K562 (cell line): ENCODE measurements around the gene COQ8B. TPM values are rescaled to one million over a fixed set of nuclear protein-coding genes. Genes with fewer than 3 reads are reported as not detected.
A peak's percentile ranks its signal among the peaks of the same experiment; 100 is the strongest.

Experiments
- CBX5 ChIP-seq: IDR thresholded peaks from 2 replicates; pipeline ENCODE4 v1.6.1; 2014; ENCODE audit warnings: low read depth, borderline replicate concordance
- NFXL1 ChIP-seq: fragments of 450-650 bp; formaldehyde crosslinking; IDR thresholded peaks from 2 replicates; pipeline ENCODE4 v1.4.0; 2021; ENCODE audit warnings: mild to moderate bottlenecking
- NR2C1 ChIP-seq, 2 experiments: fragments of 450-650 bp; IDR thresholded peaks; 2 replicates each; pipeline ENCODE4 v1.6.1; 2017; ENCODE audit warnings: mild to moderate bottlenecking in 2 of 2, antibody characterized with exemption in 1 of 2, inconsistent platforms in 1 of 2, missing compliant biosample characterization in 1 of 2, missing genetic modification characterization in 1 of 2
- NUFIP1 ChIP-seq: fragments of 450-650 bp; IDR thresholded peaks from 2 replicates; pipeline ENCODE4 v1.6.1; 2018; ENCODE audit not compliant: partially characterized antibody
- POLR3G ChIP-seq: IDR thresholded peaks from 2 replicates; pipeline ENCODE4 v1.6.1; 2011; ENCODE audit not compliant: insufficient read length, insufficient replicate concordance; ENCODE audit errors: extremely low read depth
- RAD51 ChIP-seq: fragments of 450-650 bp; IDR thresholded peaks from 2 replicates; pipeline ENCODE4 v1.7.1; 2016; ENCODE audit warnings: low read depth, mild to moderate bottlenecking, borderline replicate concordance
- SMC3 ChIP-seq: conservative IDR thresholded peaks from 2 replicates; pipeline ENCODE4 v1.6.1; 2011; ENCODE audit warnings: low read depth, low read length, improper control_type of control experiment; ENCODE audit not compliant: insufficient read depth
- TBP ChIP-seq: optimal IDR thresholded peaks from 2 replicates; pipeline ENCODE3; 2011; ENCODE audit warnings: low read depth, low read length, improper control_type of control experiment
- ZKSCAN1 ChIP-seq: fragments of 150-350 bp; IDR thresholded peaks from 2 replicates; pipeline ENCODE4 v1.6.1; 2016; ENCODE audit warnings: low read depth, low read length
- ZNF174 ChIP-seq: fragments of 250-450 bp; sonication (Bioruptor Pico); IDR thresholded peaks from 2 replicates; pipeline ENCODE4 v1.4.0; 2020; ENCODE audit warnings: mild to moderate bottlenecking
- ZNF239 ChIP-seq: fragments of 250-450 bp; sonication (Bioruptor Pico); IDR thresholded peaks from 2 replicates; pipeline ENCODE4 v1.4.0; 2020; ENCODE audit warnings: mild to moderate bottlenecking
- ZNF780A ChIP-seq: fragments of 250-450 bp; sonication (Bioruptor Pico); IDR thresholded peaks from 2 replicates; pipeline ENCODE4 v1.5.0; 2021; ENCODE audit warnings: mild to moderate bottlenecking
- ZNF79 ChIP-seq: fragments of 250-450 bp; sonication (Bioruptor Pico); IDR thresholded peaks from 2 replicates; pipeline ENCODE4 v1.4.0; 2020; ENCODE audit warnings: low read depth, mild to moderate bottlenecking, moderate library complexity
- polyA plus RNA-seq, 8 experiments: library from polyadenylated mRNA; depleted of rRNA in 4 of 8; stranded (reverse) in 5 of 8; unstranded in 3 of 8; fragments of >200 nt; fragmentation: Nextera tagmentation in 2 of 8; fragmentation: Illumina TruSeq in 1 of 8; extraction: Ambion mirVana in 2 of 8; extraction: Trizol in 1 of 8; gene quantifications; 2 replicates each; pipeline versions ENCODE4 v1.2.1 to v1.2.3, GENCODE V29; 2011 to 2014; ENCODE audit warnings: inconsistent platforms in 1 of 8, missing spikeins in 1 of 8
- total RNA-seq, 7 experiments: library from RNA; depleted of rRNA in 6 of 7; stranded (reverse); fragments of >200 nt in 6 of 7; fragmentation: Illumina TruSeq in 2 of 7; extraction: Trizol in 2 of 7; gene quantifications; 2 replicates each; pipeline versions ENCODE4 v1.2.1 to v1.2.3, GENCODE V29; 2011 to 2021; ENCODE audit warnings: low replicate concordance in 1 of 7
- TF ChIP-seq, protein P1 (sequence below): fragments of 250-450 bp; sonication (Bioruptor Pico); IDR thresholded peaks from 2 replicates; pipeline ENCODE4 v1.5.0; 2021; ENCODE audit warnings: mild to moderate bottlenecking, moderate library complexity
- TF ChIP-seq, protein P2 (sequence below): fragments of 450-650 bp; formaldehyde crosslinking; IDR thresholded peaks from 2 replicates; pipeline ENCODE4 v1.4.0; 2020; ENCODE audit warnings: mild to moderate bottlenecking, moderate library complexity
- TF ChIP-seq, protein P3 (sequence below): fragments of 450-650 bp; IDR thresholded peaks from 2 replicates; pipeline ENCODE4 v1.6.1; 2018; ENCODE audit warnings: mild to moderate bottlenecking, low read depth; ENCODE audit not compliant: partially characterized antibody
- TF ChIP-seq, protein P4 (sequence below): fragments of 200-800 bp; sonication (Bioruptor generic); IDR thresholded peaks from 2 replicates; pipeline ENCODE4 v1.6.1; 2017; ENCODE audit warnings: missing genetic modification characterization, missing compliant biosample characterization
- TF ChIP-seq, protein P5 (sequence below): IDR thresholded peaks from 2 replicates; pipeline ENCODE4 v1.6.1; 2014; ENCODE audit warnings: antibody characterized with exemption

COQ8B gene
- total and polyA plus RNA-seq, 9 of the 15 experiments (the other 6 are each of a cell fraction or from before 2014, with no cell fraction given): 0.41 to 32.3 (median 12.9) TPM

DNA sequence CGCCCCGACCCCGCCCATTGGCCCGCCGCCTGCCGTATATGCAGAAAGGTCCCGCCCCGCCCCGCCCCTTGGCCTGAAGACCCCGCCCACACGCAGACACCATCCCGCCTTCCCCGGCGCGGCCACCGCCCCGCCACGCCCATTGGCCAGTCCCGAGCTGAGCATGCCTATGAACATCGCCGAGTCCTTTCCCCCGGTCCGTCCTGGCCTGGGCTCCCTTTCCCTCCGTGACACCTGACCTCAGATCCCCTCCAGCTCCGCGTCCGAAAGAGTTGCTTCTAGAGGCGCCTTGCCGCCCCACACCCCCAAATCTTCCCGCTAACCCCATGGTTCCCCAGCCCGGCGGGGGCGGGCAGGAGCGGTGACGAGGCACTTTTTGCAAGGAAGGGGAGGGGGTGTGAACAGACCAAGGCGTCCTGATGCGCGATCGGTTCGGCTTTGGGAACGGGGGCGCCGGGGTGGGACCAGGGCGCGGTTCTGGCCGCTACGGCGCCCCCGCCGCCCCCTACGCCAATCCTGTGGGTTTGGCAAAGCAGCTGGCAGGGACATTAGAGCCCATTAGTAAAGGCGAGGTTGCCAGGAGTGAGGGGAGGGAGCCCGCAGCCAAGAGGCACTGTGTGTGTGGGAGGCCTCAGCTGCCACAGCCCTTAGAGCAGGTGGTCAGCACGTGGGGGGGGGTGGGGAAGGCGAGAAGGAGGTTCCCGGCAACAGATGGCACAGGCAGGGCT lies 25.8 kb downstream of the COQ8B start (continued):
- TF ChIP-seq, protein P1, sequence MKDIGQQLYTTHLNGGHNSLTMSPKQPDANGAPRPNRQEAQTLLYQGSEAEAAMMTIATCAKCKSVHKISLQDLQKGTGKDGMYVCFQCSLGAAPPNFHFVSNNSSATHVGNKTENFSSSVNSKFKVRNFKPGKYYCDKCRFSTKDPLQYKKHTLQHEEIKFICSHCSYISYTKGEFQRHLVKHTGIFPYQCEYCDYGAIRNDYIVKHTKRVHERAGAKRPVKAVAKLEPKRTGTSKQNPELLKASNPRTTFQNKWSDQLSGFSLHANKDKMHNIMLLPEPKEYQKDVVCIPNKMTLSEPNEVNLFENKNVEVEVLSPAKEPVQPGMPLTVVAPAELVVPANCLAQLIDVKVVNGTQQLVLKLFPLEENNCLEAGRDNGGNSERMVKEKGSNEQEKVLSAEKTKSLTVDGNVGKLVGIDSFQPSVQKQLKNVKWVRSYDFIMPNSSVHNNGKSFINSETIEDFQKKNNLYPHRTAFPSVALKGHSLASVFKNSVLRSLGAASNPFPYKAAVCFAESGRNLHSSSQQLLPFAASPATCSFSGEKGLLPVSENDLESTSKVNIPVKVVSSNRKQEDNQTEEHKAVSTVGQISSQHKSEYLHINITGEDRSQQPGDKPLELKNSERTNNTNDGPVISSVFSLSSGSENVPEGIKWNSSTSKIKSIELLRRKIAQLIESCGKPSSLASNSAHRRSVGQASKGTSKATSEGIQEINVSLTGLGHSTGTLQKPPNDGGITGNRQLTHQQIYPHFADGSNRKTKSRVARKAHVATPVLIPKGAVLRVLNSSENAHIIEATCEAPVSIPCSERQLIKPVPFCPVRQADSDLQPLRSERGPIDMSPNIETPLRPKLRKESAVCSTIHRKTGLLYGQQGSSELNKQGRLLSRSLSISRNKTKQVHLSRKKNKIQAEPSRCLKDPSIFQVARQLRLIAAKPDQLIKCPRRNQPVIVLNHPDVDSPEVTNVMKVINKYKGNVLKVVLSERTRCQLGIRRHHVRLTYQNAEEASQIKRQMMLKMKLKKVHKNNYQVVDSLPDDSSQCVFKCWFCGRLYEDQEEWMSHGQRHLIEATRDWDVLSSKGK: no peak
- TF ChIP-seq POLR3G: no peak
- no peak for TF ChIP-seq ZNF780A (CRISPR knock-in tag)
- peak; percentile 54 for TF ChIP-seq NR2C1 (IDR thresholded peaks at IDR 0.05)
- TF ChIP-seq NR2C1 (tag; IDR thresholded peaks at IDR 0.05): peak; percentile 24; the same call in 1 of the 2 replicates
- no peak for TF ChIP-seq ZKSCAN1
- TF ChIP-seq, protein P2, sequence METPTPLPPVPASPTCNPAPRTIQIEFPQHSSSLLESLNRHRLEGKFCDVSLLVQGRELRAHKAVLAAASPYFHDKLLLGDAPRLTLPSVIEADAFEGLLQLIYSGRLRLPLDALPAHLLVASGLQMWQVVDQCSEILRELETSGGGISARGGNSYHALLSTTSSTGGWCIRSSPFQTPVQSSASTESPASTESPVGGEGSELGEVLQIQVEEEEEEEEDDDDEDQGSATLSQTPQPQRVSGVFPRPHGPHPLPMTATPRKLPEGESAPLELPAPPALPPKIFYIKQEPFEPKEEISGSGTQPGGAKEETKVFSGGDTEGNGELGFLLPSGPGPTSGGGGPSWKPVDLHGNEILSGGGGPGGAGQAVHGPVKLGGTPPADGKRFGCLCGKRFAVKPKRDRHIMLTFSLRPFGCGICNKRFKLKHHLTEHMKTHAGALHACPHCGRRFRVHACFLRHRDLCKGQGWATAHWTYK (CRISPR knock-in tag): no peak; the same call in 1 of the 2 replicates
- TF ChIP-seq NFXL1: no peak
- no peak; the same call in 1 of the 2 replicates for TF ChIP-seq RAD51
- TF ChIP-seq ZNF79 (CRISPR knock-in tag): no peak
- TF ChIP-seq CBX5: no peak
- TF ChIP-seq NUFIP1: peak; percentile 34
- TF ChIP-seq, protein P3, sequence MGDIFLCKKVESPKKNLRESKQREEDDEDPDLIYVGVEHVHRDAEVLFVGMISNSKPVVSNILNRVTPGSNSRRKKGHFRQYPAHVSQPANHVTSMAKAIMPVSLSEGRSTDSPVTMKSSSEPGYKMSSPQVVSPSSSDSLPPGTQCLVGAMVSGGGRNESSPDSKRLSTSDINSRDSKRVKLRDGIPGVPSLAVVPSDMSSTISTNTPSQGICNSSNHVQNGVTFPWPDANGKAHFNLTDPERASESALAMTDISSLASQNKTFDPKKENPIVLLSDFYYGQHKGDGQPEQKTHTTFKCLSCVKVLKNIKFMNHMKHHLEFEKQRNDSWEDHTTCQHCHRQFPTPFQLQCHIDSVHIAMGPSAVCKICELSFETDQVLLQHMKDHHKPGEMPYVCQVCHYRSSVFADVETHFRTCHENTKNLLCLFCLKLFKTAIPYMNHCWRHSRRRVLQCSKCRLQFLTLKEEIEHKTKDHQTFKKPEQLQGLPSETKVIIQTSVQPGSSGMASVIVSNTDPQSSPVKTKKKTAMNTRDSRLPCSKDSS: no peak
- TF ChIP-seq TBP: peak; percentile 50
- no peak for TF ChIP-seq ZNF174 (CRISPR knock-in tag)
- TF ChIP-seq, protein P4, sequence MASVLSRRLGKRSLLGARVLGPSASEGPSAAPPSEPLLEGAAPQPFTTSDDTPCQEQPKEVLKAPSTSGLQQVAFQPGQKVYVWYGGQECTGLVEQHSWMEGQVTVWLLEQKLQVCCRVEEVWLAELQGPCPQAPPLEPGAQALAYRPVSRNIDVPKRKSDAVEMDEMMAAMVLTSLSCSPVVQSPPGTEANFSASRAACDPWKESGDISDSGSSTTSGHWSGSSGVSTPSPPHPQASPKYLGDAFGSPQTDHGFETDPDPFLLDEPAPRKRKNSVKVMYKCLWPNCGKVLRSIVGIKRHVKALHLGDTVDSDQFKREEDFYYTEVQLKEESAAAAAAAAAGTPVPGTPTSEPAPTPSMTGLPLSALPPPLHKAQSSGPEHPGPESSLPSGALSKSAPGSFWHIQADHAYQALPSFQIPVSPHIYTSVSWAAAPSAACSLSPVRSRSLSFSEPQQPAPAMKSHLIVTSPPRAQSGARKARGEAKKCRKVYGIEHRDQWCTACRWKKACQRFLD (CRISPR knock-in tag): peak; percentile 91; the same call in 1 of the 2 replicates
- 0 out of 2 replicates have a peak, but pooled peaks have one; percentile 1 for TF ChIP-seq SMC3
- TF ChIP-seq ZNF239 (CRISPR knock-in tag): no peak
- TF ChIP-seq, protein P5, sequence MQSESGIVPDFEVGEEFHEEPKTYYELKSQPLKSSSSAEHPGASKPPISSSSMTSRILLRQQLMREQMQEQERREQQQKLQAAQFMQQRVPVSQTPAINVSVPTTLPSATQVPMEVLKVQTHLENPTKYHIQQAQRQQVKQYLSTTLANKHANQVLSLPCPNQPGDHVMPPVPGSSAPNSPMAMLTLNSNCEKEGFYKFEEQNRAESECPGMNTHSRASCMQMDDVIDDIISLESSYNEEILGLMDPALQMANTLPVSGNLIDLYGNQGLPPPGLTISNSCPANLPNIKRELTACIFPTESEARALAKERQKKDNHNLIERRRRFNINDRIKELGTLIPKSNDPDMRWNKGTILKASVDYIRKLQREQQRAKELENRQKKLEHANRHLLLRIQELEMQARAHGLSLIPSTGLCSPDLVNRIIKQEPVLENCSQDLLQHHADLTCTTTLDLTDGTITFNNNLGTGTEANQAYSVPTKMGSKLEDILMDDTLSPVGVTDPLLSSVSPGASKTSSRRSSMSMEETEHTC: 0 out of 2 replicates have a peak, but pooled peaks have one; percentile 53
